H9 (cell line): Measurements from ENCODE around the gene ACSF3. TPM values are rescaled to one million over a fixed set of nuclear protein-coding genes. Genes with fewer than 3 reads are reported as not detected.

Source experiments
- DNase-seq: peaks from one replicate; pipeline ENCODE4 v3.0.0-alpha.2; 2017
- H2AFZ ChIP-seq: one replicate; pipeline ENCODE4 v1.6.1; 2013; ENCODE audit warnings: mild to moderate bottlenecking, low read length, control low read depth, moderate library complexity
- H2AK5ac ChIP-seq: 2 replicates; pipeline ENCODE4 v1.6.1; 2013; ENCODE audit warnings: low read length, control low read depth, mixed read lengths; ENCODE audit not compliant: insufficient read length
- H2BK120ac ChIP-seq: one replicate; pipeline ENCODE4 v1.6.1; 2013; ENCODE audit warnings: low read depth, mild to moderate bottlenecking, low read length, control low read depth, inconsistent platforms; ENCODE audit not compliant: poor library complexity, severe bottlenecking
- H2BK12ac ChIP-seq: 2 replicates; pipeline ENCODE4 v1.6.1; 2013; ENCODE audit warnings: low read length, control low read depth, mixed read lengths, low read depth; ENCODE audit not compliant: insufficient read length
- H2BK15ac ChIP-seq: 2 replicates; pipeline ENCODE4 v1.6.1; 2013; ENCODE audit warnings: low read depth, low read length, control low read depth
- H2BK20ac ChIP-seq: one replicate; pipeline ENCODE4 v1.6.1; 2013; ENCODE audit warnings: low read depth, mild to moderate bottlenecking, low read length, control low read depth, inconsistent platforms; ENCODE audit not compliant: poor library complexity, severe bottlenecking
- H2BK5ac ChIP-seq: 2 replicates; pipeline ENCODE4 v1.6.1; 2013; ENCODE audit warnings: low read length, control low read depth, mixed read lengths; ENCODE audit not compliant: insufficient read length
- H3K14ac ChIP-seq: 2 replicates; pipeline ENCODE4 v1.6.1; 2013; ENCODE audit warnings: low read length, control low read depth; ENCODE audit not compliant: insufficient read depth
- H3K18ac ChIP-seq: 2 replicates; pipeline ENCODE4 v1.6.1; 2013; ENCODE audit warnings: low read depth, mild to moderate bottlenecking, mixed read lengths, low read length, control low read depth; ENCODE audit not compliant: insufficient read length
- H3K23ac ChIP-seq: 2 replicates; pipeline ENCODE4 v1.6.1; 2013; ENCODE audit warnings: low read length, control low read depth, mixed read lengths, low read depth; ENCODE audit not compliant: insufficient read length
- H3K23me2 ChIP-seq: 2 replicates; pipeline ENCODE4 v1.6.1; 2013; ENCODE audit warnings: low read depth, mild to moderate bottlenecking, mixed read lengths, low read length, control low read depth; ENCODE audit not compliant: insufficient read length, poor library complexity, severe bottlenecking
- H3K27ac ChIP-seq: 2 replicates; pipeline ENCODE4 v1.5.1; 2013; ENCODE audit warnings: low read length, control low read depth, mixed read lengths, low read depth; ENCODE audit not compliant: insufficient read length
- H3K27me3 ChIP-seq: 2 replicates; pipeline ENCODE4 v1.6.1; 2013; ENCODE audit warnings: low read length, control low read depth, inconsistent platforms; ENCODE audit not compliant: insufficient read depth
- H3K4ac ChIP-seq: 2 replicates; pipeline ENCODE4 v1.6.1; 2013; ENCODE audit warnings: low read depth, mild to moderate bottlenecking, control low read depth, inconsistent platforms, low read length, moderate library complexity
- H3K4me1 ChIP-seq: 2 replicates; pipeline ENCODE4 v1.6.1; 2013; ENCODE audit warnings: low read length, control low read depth, inconsistent platforms; ENCODE audit not compliant: insufficient read depth
- H3K4me2 ChIP-seq: 2 replicates; pipeline ENCODE4 v1.6.1; 2013; ENCODE audit warnings: low read length, control low read depth, mixed read lengths; ENCODE audit not compliant: insufficient read length, insufficient read depth
- H3K56ac ChIP-seq: 2 replicates; pipeline ENCODE4 v1.6.1; 2013; ENCODE audit warnings: low read depth, mild to moderate bottlenecking, mixed read lengths, low read length, control low read depth; ENCODE audit not compliant: insufficient read length
- H3K79me1 ChIP-seq: 2 replicates; pipeline ENCODE4 v1.6.1; 2013; ENCODE audit warnings: low read depth, mild to moderate bottlenecking, moderate library complexity, low read length, control low read depth, inconsistent platforms; ENCODE audit not compliant: insufficient read depth, poor library complexity, severe bottlenecking
- H3K79me2 ChIP-seq: 2 replicates; pipeline ENCODE4 v1.6.1; 2013; ENCODE audit warnings: low read length, control low read depth, inconsistent platforms; ENCODE audit not compliant: insufficient read depth
- H3K9ac ChIP-seq: 2 replicates; pipeline ENCODE4 v1.6.1; 2013; ENCODE audit warnings: low read length, control low read depth, mixed read lengths; ENCODE audit not compliant: insufficient read length; ENCODE audit errors: extremely low read depth
- H3K9me3 ChIP-seq: one replicate; pipeline ENCODE4 v1.6.1; 2013; ENCODE audit warnings: low read depth, low read length, inconsistent platforms; ENCODE audit not compliant: control insufficient read depth
- H3T11ph ChIP-seq: one replicate; pipeline ENCODE4 v1.6.1; 2013; ENCODE audit warnings: mild to moderate bottlenecking, low read length, control low read depth, inconsistent platforms
- H4K20me1 ChIP-seq: one replicate; pipeline ENCODE4 v1.6.1; 2013; ENCODE audit not compliant: control insufficient read depth, insufficient read length, insufficient read depth
- H4K5ac ChIP-seq: 2 replicates; pipeline ENCODE4 v1.6.1; 2013; ENCODE audit warnings: low read depth, mild to moderate bottlenecking, mixed read lengths, low read length, control low read depth; ENCODE audit not compliant: insufficient read length
- H4K8ac ChIP-seq: replicated peaks from 2 replicates; pipeline ENCODE4 v1.6.1; 2013; ENCODE audit warnings: low read length, control low read depth, mixed read lengths, low read depth; ENCODE audit not compliant: insufficient read length
- H4K91ac ChIP-seq: 2 replicates; pipeline ENCODE4 v1.6.1; 2013; ENCODE audit warnings: low read depth, mild to moderate bottlenecking, moderate library complexity, mixed read lengths, low read length, control low read depth; ENCODE audit not compliant: insufficient read length
- H3K27ac Mint-ChIP-seq, 3 experiments: 2 replicates in 2 of 3; 3 replicates in 1 of 3; pipeline ENCODE4 v1.8.0; 2020 to 2021; ENCODE audit warnings: mixed read lengths in 3 of 3, mild to moderate bottlenecking in 1 of 3, moderate library complexity in 1 of 3
- H3K27me3 Mint-ChIP-seq: 2 replicates; pipeline ENCODE4 v1.8.0; 2021; ENCODE audit warnings: low read depth, mild to moderate bottlenecking, moderate library complexity, mixed read lengths
- H3K36me3 Mint-ChIP-seq, 3 experiments: 2 replicates in 2 of 3; 3 replicates in 1 of 3; pipeline ENCODE4 v1.8.0; 2020 to 2021; ENCODE audit warnings: low read depth in 3 of 3, mixed read lengths in 3 of 3; ENCODE audit not compliant: insufficient read depth in 1 of 3
- H3K4me1 Mint-ChIP-seq, 2 experiments: 2 replicates each; pipeline ENCODE4 v1.8.0; 2020; ENCODE audit warnings: mixed read lengths in 2 of 2
- H3K4me3 Mint-ChIP-seq, 2 experiments: 2 replicates in 1 of 2; 3 replicates in 1 of 2; pipeline ENCODE4 v1.8.0; 2020 to 2021; ENCODE audit warnings: mild to moderate bottlenecking in 2 of 2, mixed read lengths in 2 of 2, moderate library complexity in 1 of 2
- H3K9me3 Mint-ChIP-seq, 2 experiments: 2 replicates in 1 of 2; 3 replicates in 1 of 2; pipeline ENCODE4 v1.8.0; 2020; ENCODE audit warnings: mild to moderate bottlenecking in 2 of 2, mixed read lengths in 2 of 2, moderate library complexity in 1 of 2
- WGBS: extraction: QIAGEN DNeasy Blood & Tissue Kit; methylation state at CpG from one replicate; pipeline ENCODE4 v1.1.7; 2013; ENCODE audit warnings: missing lambda C conversion rate, low lambda C conversion rate, mixed read lengths; ENCODE audit not compliant: insufficient read length; ENCODE audit errors: extremely low coverage; 5-methylcytosine and 5-hydroxymethylcytosine counted together
- total RNA-seq: library from RNA; stranded (reverse); gene quantifications from 2 replicates; pipeline ENCODE4 v1.2.1, GENCODE V29; 2021
- TF ChIP-seq, protein P1 (sequence below): fragments of 200-600 bp; sonication (generic); conservative IDR thresholded peaks from 3 replicates; pipeline ENCODE4 v1.8.0; 2021; ENCODE audit warnings: antibody characterized with exemption, mild to moderate bottlenecking

Gene ACSF3
- total RNA-seq, 1 experiment from 2014 or later, result 31.3 TPM

DNA sequence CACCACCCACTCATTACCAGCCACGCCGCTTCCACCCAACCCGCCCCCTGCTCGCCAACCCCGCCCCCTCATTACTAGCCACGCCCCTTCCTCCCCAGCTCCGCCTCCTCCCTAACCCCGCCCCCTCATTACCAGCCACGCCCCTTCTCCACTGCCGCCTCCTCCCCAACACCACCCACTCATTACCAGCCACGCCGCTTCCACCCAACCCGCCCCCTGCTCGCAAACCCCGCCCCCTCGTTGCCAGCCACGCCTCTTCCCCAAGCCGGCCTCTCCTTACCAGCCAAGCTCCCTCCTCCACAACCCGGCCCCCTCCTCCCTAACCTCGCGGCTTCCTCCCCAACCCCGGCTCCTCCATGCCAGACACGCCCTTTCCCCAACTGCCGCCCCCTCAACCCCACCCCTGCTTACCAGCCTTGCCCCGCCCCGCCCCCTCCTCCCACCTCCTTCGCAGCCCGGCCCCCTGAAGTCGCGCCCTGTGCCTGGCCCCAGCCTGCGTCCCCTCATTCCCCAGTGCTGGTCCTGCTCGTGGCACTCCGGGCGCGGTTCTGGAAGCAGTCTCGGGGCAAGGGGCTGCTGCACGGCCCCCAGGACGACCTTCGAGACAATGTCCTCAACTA lies 99.4 kb downstream of the ACSF3 start:
- H3T11ph ChIP-seq, result no peak overlapping the region
- peak overlapping the region in 1 of 2 experiments; percentile 48; a peak in 2 of 5 replicates for H3K4me3 Mint-ChIP-seq
- H3K27me3 ChIP-seq, result no peaks in the 10 kb centered on the region; the same call in 1 of the 2 replicates
- H2BK20ac ChIP-seq, result no peak overlapping the region
- H3K79me2 ChIP-seq, result no peaks in the 10 kb centered on the region
- TF ChIP-seq, protein P1, sequence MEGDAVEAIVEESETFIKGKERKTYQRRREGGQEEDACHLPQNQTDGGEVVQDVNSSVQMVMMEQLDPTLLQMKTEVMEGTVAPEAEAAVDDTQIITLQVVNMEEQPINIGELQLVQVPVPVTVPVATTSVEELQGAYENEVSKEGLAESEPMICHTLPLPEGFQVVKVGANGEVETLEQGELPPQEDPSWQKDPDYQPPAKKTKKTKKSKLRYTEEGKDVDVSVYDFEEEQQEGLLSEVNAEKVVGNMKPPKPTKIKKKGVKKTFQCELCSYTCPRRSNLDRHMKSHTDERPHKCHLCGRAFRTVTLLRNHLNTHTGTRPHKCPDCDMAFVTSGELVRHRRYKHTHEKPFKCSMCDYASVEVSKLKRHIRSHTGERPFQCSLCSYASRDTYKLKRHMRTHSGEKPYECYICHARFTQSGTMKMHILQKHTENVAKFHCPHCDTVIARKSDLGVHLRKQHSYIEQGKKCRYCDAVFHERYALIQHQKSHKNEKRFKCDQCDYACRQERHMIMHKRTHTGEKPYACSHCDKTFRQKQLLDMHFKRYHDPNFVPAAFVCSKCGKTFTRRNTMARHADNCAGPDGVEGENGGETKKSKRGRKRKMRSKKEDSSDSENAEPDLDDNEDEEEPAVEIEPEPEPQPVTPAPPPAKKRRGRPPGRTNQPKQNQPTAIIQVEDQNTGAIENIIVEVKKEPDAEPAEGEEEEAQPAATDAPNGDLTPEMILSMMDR, result no peak
- no peaks in the 10 kb centered on the region for H4K20me1 ChIP-seq
- H2AK5ac ChIP-seq, result no peak overlapping the region
- H3K14ac ChIP-seq, result no peak overlapping the region
- H3K27ac Mint-ChIP-seq, result no peak overlapping the region
- H3K4me1 Mint-ChIP-seq, result no peaks in the 10 kb centered on the region
- H3K4me2 ChIP-seq, result peak overlapping the region; percentile 34
- no peak overlapping the region for H2BK120ac ChIP-seq
- no CpG with 5 or more reads among the region's 39 CpGs for WGBS
- no peak overlapping the region for H3K23ac ChIP-seq
- H3K23me2 ChIP-seq, result peaks cover 5% of the 10 kb centered on the region
- H2BK15ac ChIP-seq, result no peak overlapping the region
- no peak overlapping the region for H2AFZ ChIP-seq
- no peak overlapping the region for H3K18ac ChIP-seq
- no peaks in the 10 kb centered on the region for H3K9me3 ChIP-seq
- no peak overlapping the region for H4K5ac ChIP-seq
- H3K79me1 ChIP-seq, result no peaks in the 10 kb centered on the region
- peaks cover 31% of the 10 kb centered on the region for H3K27me3 Mint-ChIP-seq
- no peak overlapping the region for H3K4ac ChIP-seq
- H2BK5ac ChIP-seq, result no peak overlapping the region
- H3K27ac ChIP-seq, result no peak overlapping the region
- no peaks in the 10 kb centered on the region for H3K36me3 Mint-ChIP-seq
- peaks cover 5% of the 10 kb centered on the region in 2 experiments; a peak in 2 of 5 replicates for H3K9me3 Mint-ChIP-seq
- no peak overlapping the region for H4K91ac ChIP-seq
- peak; percentile 96 for DNase-seq
- no peaks in the 10 kb centered on the region for H3K4me1 ChIP-seq
- H3K56ac ChIP-seq, result no peak overlapping the region
- no peak overlapping the region for H2BK12ac ChIP-seq
- no peak overlapping the region for H4K8ac ChIP-seq
- H3K9ac ChIP-seq, result no peak overlapping the region
